OCI-LY7 (cell line): ENCODE results near the gene GALNT11. TPM values are rescaled to one million over a fixed set of nuclear protein-coding genes. Genes with fewer than 3 reads are reported as not detected.

ENCODE experiments used
- BruUV-seq: library from RNA; stranded (reverse); fragments of 400-500 nt; replicated peaks from 2 replicates; lab custom pipeline; 2021; lab: Mats Ljungman, UMichigan
- CTCF ChIA-PET: fragments of 300-600 bp; sonication (Branson Sonifier 250); formaldehyde crosslinking; loops from one replicate; lab custom pipeline; 2022; ENCODE audit warnings: antibody characterized with exemption; ENCODE audit not compliant: unreplicated experiment; lab: Charles Lee
- POLR2A ChIA-PET: fragments of 300-600 bp; sonication (Branson Sonifier 250); formaldehyde crosslinking; loops from one replicate; lab custom pipeline; 2022; ENCODE audit warnings: antibody characterized with exemption; lab: Charles Lee
- DNase-seq: peaks from one replicate; pipeline ENCODE4 v3.0.0-alpha.2; 2015; ENCODE audit warnings: low spot score
- H2AFZ ChIP-seq: fragments of 200-600 bp; sonication (generic), shearing (Covaris generic); 2 replicates; pipeline ENCODE4 v1.6.1; 2014; ENCODE audit warnings: mild to moderate bottlenecking, antibody characterized with exemption, low read length, moderate library complexity
- H3K27ac ChIP-seq: fragments of 200-600 bp; sonication (generic); 2 replicates; pipeline ENCODE4 v1.5.1; 2014; ENCODE audit warnings: mixed run types, low read depth, mild to moderate bottlenecking, moderate library complexity, low read length, inconsistent platforms; ENCODE audit not compliant: poor library complexity, severe bottlenecking
- H3K36me3 ChIP-seq: fragments of 200-600 bp; sonication (generic); 2 replicates; pipeline ENCODE4 v1.6.1; 2014; ENCODE audit warnings: mild to moderate bottlenecking, antibody characterized with exemption, low read length, moderate library complexity, mixed read lengths; ENCODE audit not compliant: insufficient read depth
- H3K4me1 ChIP-seq: fragments of 200-600 bp; sonication (generic); 2 replicates; pipeline ENCODE4 v1.5.1; 2014; ENCODE audit warnings: mild to moderate bottlenecking, low read length; ENCODE audit not compliant: insufficient read depth, poor library complexity, severe bottlenecking
- H3K4me2 ChIP-seq: fragments of 200-600 bp; sonication (generic); 2 replicates; pipeline ENCODE4 v1.6.1; 2014; ENCODE audit warnings: mild to moderate bottlenecking, low read length
- H3K4me3 ChIP-seq: fragments of 200-600 bp; sonication (generic); 2 replicates; pipeline ENCODE4 v1.5.1; 2014; ENCODE audit warnings: mild to moderate bottlenecking, low read depth, low read length; ENCODE audit not compliant: poor library complexity, severe bottlenecking
- H3K79me2 ChIP-seq: fragments of 200-600 bp; sonication (generic); 2 replicates; pipeline ENCODE4 v1.6.1; 2016; ENCODE audit warnings: low read depth, mild to moderate bottlenecking, low read length, moderate library complexity, mixed read lengths; ENCODE audit not compliant: insufficient read depth
- H3K9me2 ChIP-seq: fragments of 200-600 bp; sonication (generic); 2 replicates; pipeline ENCODE4 v1.6.1; 2016; ENCODE audit warnings: mild to moderate bottlenecking, low read length, mixed read lengths; ENCODE audit not compliant: insufficient read depth
- H3K9me3 ChIP-seq: fragments of 200-600 bp; sonication (generic); 2 replicates; pipeline ENCODE4 v1.6.1; 2014; ENCODE audit warnings: mild to moderate bottlenecking, mixed run types, low read length, mixed read lengths
- H4K20me1 ChIP-seq: fragments of 200-600 bp; sonication (generic); 2 replicates; pipeline ENCODE4 v1.6.1; 2014; ENCODE audit warnings: mild to moderate bottlenecking, antibody characterized with exemption, low read length, moderate library complexity, mixed read lengths; ENCODE audit not compliant: insufficient read depth
- CTCF ChIP-seq: fragments of 200-600 bp; sonication (generic); conservative IDR thresholded peaks from 2 replicates; pipeline ENCODE4 v1.5.1; 2014; ENCODE audit warnings: mild to moderate bottlenecking, antibody characterized with exemption, low read length, moderate library complexity, mixed read lengths
- EZH2phosphoT487 ChIP-seq: fragments of 200-600 bp; sonication (generic); IDR thresholded peaks from 2 replicates; pipeline ENCODE4 v1.6.1; 2018; ENCODE audit warnings: low read depth, borderline replicate concordance, mild to moderate bottlenecking, mixed run types, antibody characterized with exemption, low read length, moderate library complexity, mixed read lengths
- intact Hi-C: fragments of 100-400 bp; cut with micrococcal nuclease; formaldehyde crosslinking; loops from one replicate; pipeline ENCODE4 v1.10.0; 2022; ENCODE audit not compliant: unreplicated experiment
- total RNA-seq, 2 experiments: library from RNA; depleted of rRNA in 1 of 2; stranded (reverse); fragments of >200 nt in 1 of 2; shearing (Covaris generic) in 1 of 2; gene quantifications; 2 replicates each; pipeline ENCODE4 v1.2.3, GENCODE V29; 2014 to 2022

GALNT11 gene
- total RNA-seq, 2 experiments from 2014 or later = not detected

DNA sequence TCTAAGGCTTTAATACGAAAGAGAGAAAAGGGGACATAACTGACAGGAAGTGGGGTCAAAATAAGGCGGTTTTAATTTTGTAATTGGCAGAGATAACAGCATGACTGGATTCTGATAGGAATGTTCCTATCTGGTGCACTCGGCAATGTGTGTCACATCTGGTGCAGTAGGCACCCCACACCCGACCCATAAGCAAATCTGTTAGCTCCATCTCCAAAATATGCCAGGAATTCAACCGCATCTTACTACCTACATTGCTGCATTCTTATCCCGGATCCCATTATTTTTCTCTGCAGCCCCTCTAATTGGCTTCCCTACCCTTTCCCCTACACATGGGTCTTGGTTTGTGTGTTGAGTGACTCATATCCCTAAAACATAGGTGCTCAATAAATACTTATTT lies 19.1 kb upstream of the GALNT11 start:
- intact Hi-C loops = no loop called here
- no peaks in the 10 kb centered on the region for H3K9me2 ChIP-seq
- CTCF ChIA-PET = no interaction called here
- H3K4me2 ChIP-seq = no peak overlapping the region
- no peaks in the 10 kb centered on the region for H4K20me1 ChIP-seq
- no peaks in the 10 kb centered on the region for H3K9me3 ChIP-seq
- no TSS peak for BruUV-seq
- TF ChIP-seq EZH2phosphoT487 (no peak), CTCF (no peak)
- H3K36me3 ChIP-seq = no peaks in the 10 kb centered on the region
- no peak overlapping the region for H3K4me3 ChIP-seq
- no peak overlapping the region for H2AFZ ChIP-seq
- H3K27ac ChIP-seq = no peak overlapping the region
- POLR2A ChIA-PET = no interaction called here
- no peak for DNase-seq
- no peaks in the 10 kb centered on the region for H3K4me1 ChIP-seq
- no peaks in the 10 kb centered on the region for H3K79me2 ChIP-seq

DNA sequence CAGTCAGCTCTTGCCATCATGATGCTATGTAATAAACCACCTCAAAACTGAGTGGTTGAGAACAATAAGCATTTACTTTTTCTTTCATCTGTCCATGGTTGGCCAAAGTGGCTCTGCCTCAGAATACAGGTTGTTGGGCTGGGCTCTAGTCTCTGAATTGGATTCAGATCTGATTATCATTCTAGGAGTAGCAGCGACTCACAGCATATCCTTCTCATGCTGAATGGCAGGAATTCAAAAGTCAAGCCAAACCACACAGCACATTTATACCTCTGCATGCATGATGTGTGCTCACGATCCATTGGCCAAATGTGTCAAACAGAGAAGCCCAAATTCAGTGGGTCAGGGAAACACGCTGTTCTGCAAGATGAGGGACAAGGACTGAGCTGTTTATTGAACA lies 13.6 kb upstream of the GALNT11 start:
- Histone ChIP-seq H3K4me1 (no peaks in the 10 kb centered on the region), H3K4me3 (no peak overlapping the region), H3K4me2 (no peak overlapping the region), H3K9me3 (no peaks in the 10 kb centered on the region), H3K9me2 (no peaks in the 10 kb centered on the region), H2AFZ (no peak overlapping the region), H3K36me3 (no peaks in the 10 kb centered on the region), H4K20me1 (no peaks in the 10 kb centered on the region), H3K79me2 (no peaks in the 10 kb centered on the region), H3K27ac (no peak overlapping the region)
- intact Hi-C loops = no loop called here
- ChIA-PET POLR2A (no interaction called here), CTCF (no interaction called here)
- TF ChIP-seq CTCF (no peak), EZH2phosphoT487 (no peak)
- BruUV-seq = no TSS peak
- no peak for DNase-seq

DNA sequence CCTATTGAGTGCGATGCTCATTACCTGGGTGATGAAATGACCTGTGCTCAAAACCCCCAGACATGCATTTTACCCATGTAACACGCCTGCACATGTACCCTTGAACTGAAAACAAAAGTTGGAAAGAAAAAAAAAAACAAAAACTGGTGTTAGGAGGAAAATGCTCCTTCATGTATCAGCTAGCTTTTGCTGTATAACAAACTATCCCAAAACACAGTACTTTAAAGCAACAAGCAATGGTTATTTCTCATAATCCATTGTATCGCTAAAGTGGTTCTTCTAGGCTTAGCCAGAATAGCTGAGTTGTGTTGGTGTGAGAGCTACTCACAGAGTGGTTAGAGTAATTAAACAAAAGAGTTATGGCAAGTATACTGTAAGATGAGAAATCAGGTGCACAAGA lies 12.2 kb upstream of the GALNT11 start:
- BruUV-seq = no TSS peak
- Histone ChIP-seq H3K9me2 (no peaks in the 10 kb centered on the region), H3K9me3 (no peaks in the 10 kb centered on the region), H2AFZ (no peak overlapping the region), H3K27ac (no peak overlapping the region), H3K36me3 (no peaks in the 10 kb centered on the region), H3K4me3 (no peak overlapping the region), H3K4me2 (no peak overlapping the region), H4K20me1 (no peaks in the 10 kb centered on the region), H3K79me2 (no peaks in the 10 kb centered on the region), H3K4me1 (no peaks in the 10 kb centered on the region)
- DNase-seq = no peak
- POLR2A ChIA-PET = interaction anchor here (1.0 kb wide), 1 partner anchor 12 kb away, joined by 3 read pairs; no protein-coding TSS in a partner anchor
- CTCF ChIA-PET = no interaction called here
- TF ChIP-seq EZH2phosphoT487 = no peak
- TF ChIP-seq CTCF = no peak
- intact Hi-C loops = no loop called here
